GM18907 (cell line): ENCODE results near the gene ZNF485.
A peak's percentile ranks its signal among the peaks of the same experiment; 100 is the strongest.
"Not testable (repeated sequence)": the region's sequence is repeated elsewhere in the genome, so short reads cannot be mapped to it uniquely, and the experiment has no call there.

Source experiments
- ATAC-seq: cut with Tn5 transposase; IDR thresholded peaks from one replicate; pipeline ENCODE4 v1.9.1; 2021; ENCODE audit warnings: mild to moderate bottlenecking, moderate library complexity; ENCODE audit not compliant: unreplicated experiment

Gene ZNF485

GRCh38 chr10:43606323-43607198, at the start of gene ZNF485:
ZNF485 (plus strand) TSS chr10:43606438; CDS start chr10:43607051, 613 bp downstream.
- peak; percentile 99 for ATAC-seq

- ATAC-seq = no peak
These were observed 49.0 kb upstream of the ZNF485 start for GRCh38 chr10:43557214-43557613.

- ATAC-seq = no peak
These were observed 36.6 kb upstream of the ZNF485 start for GRCh38 chr10:43569681-43570080.

GRCh38 chr10:43570971-43571370, 35.3 kb upstream of the ZNF485 start:
- ATAC-seq = no peak

GRCh38 chr10:43573250-43574000, 32.8 kb upstream of the ZNF485 start:
- ATAC-seq = no peak

- ATAC-seq = peak; percentile 96
These were observed 32.0 kb upstream of the ZNF485 start, which contains the start of gene ZNF239 for GRCh38 chr10:43574001-43574892. ZNF239 (minus strand) TSS chr10:43574616; CDS start chr10:43558079, 16,537 bp downstream.

- no peak for ATAC-seq
These were observed 31.3 kb upstream of the ZNF485 start for GRCh38 chr10:43574906-43575305.

GRCh38 chr10:43576062-43576461, 30.2 kb upstream of the ZNF485 start:
- no peak for ATAC-seq

- no peak for ATAC-seq
These were observed 29.7 kb upstream of the ZNF485 start for GRCh38 chr10:43576580-43576979.

- no peak for ATAC-seq
These were observed 22.2 kb upstream of the ZNF485 start for GRCh38 chr10:43584051-43584450.

- no peak for ATAC-seq
These were observed 21.2 kb upstream of the ZNF485 start for GRCh38 chr10:43585046-43585445.

- ATAC-seq = no peak
These were observed 20.1 kb upstream of the ZNF485 start for GRCh38 chr10:43585981-43586729.

- not testable (repeated sequence) for ATAC-seq
These were observed 19.5 kb upstream of the ZNF485 start for GRCh38 chr10:43586730-43587115.

GRCh38 chr10:43591303-43591904, 14.8 kb upstream of the ZNF485 start:
- no peak for ATAC-seq

- peak; percentile 96 for ATAC-seq
These were observed 11.2 kb upstream of the ZNF485 start for GRCh38 chr10:43594944-43595589.

- peak; percentile 55 for ATAC-seq
These were observed 10.4 kb upstream of the ZNF485 start for GRCh38 chr10:43595739-43596298.

GRCh38 chr10:43596546-43596945, 9.7 kb upstream of the ZNF485 start:
- ATAC-seq = no peak

- no peak for ATAC-seq
These were observed 7.8 kb upstream of the ZNF485 start for GRCh38 chr10:43598446-43598845.

GRCh38 chr10:43599333-43599732, 6.9 kb upstream of the ZNF485 start:
- no peak for ATAC-seq
